IPS-20b (cell line): ENCODE results near the gene ARHGAP28.
"Not testable (repeated sequence)": the region's sequence is repeated elsewhere in the genome, so short reads cannot be mapped to it uniquely, and the experiment has no call there.

ENCODE experiments used
- H3K27ac ChIP-seq: one replicate; pipeline ENCODE4 v1.5.1; 2013; ENCODE audit warnings: low read length
- H3K27me3 ChIP-seq: 2 replicates; pipeline ENCODE4 v1.6.1; 2013; ENCODE audit warnings: mild to moderate bottlenecking, low read length, inconsistent platforms; ENCODE audit not compliant: insufficient read depth
- H3K36me3 ChIP-seq: 2 replicates; pipeline ENCODE4 v1.6.1; 2013; ENCODE audit warnings: low read depth, mild to moderate bottlenecking, inconsistent platforms, low read length, moderate library complexity; ENCODE audit not compliant: insufficient read depth
- H3K4me1 ChIP-seq: 2 replicates; pipeline ENCODE4 v1.6.1; 2013; ENCODE audit warnings: mild to moderate bottlenecking, control low read depth, inconsistent platforms, low read length, moderate library complexity; ENCODE audit not compliant: insufficient read depth
- H3K4me3 ChIP-seq: 2 replicates; pipeline ENCODE4 v1.5.1; 2013; ENCODE audit warnings: mild to moderate bottlenecking, low read length, inconsistent platforms
- H3K9ac ChIP-seq: 2 replicates; pipeline ENCODE4 v1.6.1; 2013; ENCODE audit warnings: low read depth, mild to moderate bottlenecking, inconsistent platforms, low read length, moderate library complexity
- H3K9me3 ChIP-seq: 2 replicates; pipeline ENCODE4 v1.6.1; 2013; ENCODE audit warnings: mild to moderate bottlenecking, low read depth, low read length, inconsistent platforms; ENCODE audit not compliant: insufficient read depth

ARHGAP28 gene

DNA sequence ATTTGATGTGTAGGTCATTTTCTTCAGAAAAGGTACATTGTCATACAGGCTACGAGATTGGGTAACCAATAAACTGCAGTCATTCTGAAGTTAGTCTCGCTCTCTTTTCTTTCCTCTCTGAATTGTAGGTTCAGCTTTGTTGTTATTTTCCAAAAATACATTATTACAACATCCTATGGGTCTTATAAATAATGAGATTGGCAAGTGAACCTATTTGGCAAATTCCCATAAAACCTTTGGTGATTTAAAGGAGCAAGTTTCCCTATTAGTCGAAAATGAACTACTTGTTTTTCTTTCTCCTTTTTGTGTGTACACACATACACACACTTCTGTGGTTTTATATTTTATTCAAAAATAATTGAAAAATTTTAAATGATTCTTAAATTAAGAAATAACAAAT, 67.0 kb downstream of the ARHGAP28 start:
- no peak overlapping the region for H3K4me3 ChIP-seq
- no peaks in the 10 kb centered on the region for H3K27me3 ChIP-seq
- peaks cover 8% of the 10 kb centered on the region for H3K4me1 ChIP-seq
- H3K27ac ChIP-seq = no peak overlapping the region
- H3K9ac ChIP-seq = no peak overlapping the region
- H3K36me3 ChIP-seq = no peaks in the 10 kb centered on the region
- H3K9me3 ChIP-seq = no peaks in the 10 kb centered on the region

DNA sequence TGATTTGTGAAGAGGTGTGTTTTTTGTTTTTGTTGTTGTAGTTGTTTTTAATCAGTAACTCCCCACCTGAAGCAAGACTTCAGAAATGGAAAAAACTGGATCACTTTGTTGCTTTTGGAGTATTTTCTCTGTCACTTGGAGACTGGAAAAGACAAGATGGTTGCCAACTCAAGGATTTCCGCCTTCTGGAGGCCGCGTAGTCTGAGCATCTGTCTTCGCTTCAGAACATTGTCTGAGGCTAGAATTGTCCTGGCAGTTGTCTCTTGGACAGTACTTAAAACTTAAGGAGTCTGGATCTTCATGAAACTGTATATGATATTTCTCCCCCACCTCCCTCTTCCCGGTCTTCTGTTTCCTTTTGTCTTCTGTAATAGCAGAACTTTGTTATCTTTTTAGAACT, 67.7 kb downstream of the ARHGAP28 start:
- no peak overlapping the region for H3K27ac ChIP-seq

DNA sequence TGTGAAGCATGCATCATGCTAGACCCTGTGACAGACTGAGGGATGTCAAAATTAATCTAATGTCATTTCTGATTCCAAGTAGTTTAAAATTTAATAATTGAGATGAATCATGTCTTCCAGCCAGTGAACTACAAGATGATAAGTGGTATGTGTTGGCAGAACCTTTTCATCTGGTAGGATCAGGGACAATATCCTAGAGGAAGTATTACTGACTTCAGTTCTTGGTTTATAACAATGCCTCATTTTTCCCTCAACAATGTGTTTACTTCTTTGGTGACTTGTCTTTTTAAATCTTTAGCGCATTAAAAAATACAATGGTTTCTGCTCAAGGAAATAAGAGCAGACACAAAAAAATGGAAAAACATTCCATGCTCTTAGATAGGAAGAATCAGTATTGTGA, 69.4 kb downstream of the ARHGAP28 start:
- no peaks in the 10 kb centered on the region for H3K36me3 ChIP-seq
- 0 out of 2 replicates have a peak, but pooled peaks cover 5% of the 10 kb centered on the region for H3K9me3 ChIP-seq
- H3K4me3 ChIP-seq = no peak overlapping the region
- H3K4me1 ChIP-seq = no peaks in the 10 kb centered on the region; the same call in 1 of the 2 replicates
- no peak overlapping the region for H3K27ac ChIP-seq
- H3K9ac ChIP-seq = no peak overlapping the region
- H3K27me3 ChIP-seq = no peaks in the 10 kb centered on the region

More for the DNA sequence above, 67.7 kb downstream of the ARHGAP28 start:
- Histone ChIP-seq H3K4me3 (no peak overlapping the region), H3K9me3 (0 out of 2 replicates have a peak, but pooled peaks cover 5% of the 10 kb centered on the region), H3K27me3 (no peaks in the 10 kb centered on the region), H3K36me3 (no peaks in the 10 kb centered on the region), H3K9ac (no peak overlapping the region), H3K4me1 (peaks cover 8% of the 10 kb centered on the region)

DNA sequence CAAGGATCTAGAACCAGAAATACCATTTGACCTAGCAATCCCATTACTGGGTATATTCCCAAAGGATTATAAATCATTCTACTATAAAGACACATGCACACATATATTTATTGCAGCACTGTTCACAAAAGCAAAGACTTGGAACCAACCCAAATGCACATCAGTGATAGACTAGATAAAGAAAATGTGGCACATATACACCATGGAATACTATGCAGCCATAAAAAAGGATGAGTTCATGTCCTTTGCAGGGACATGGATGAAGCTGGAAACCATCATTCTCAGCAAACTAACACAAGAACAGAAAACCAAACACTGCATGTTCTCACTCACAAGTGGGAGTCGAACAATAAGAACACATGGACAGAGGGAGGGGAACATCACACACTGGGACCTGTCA, 70.8 kb downstream of the ARHGAP28 start:
- H3K36me3 ChIP-seq, H3K27me3 ChIP-seq, H3K4me1 ChIP-seq, H3K4me3 ChIP-seq, H3K27ac ChIP-seq, H3K9me3 ChIP-seq, H3K9ac ChIP-seq: not testable (repeated sequence)

DNA sequence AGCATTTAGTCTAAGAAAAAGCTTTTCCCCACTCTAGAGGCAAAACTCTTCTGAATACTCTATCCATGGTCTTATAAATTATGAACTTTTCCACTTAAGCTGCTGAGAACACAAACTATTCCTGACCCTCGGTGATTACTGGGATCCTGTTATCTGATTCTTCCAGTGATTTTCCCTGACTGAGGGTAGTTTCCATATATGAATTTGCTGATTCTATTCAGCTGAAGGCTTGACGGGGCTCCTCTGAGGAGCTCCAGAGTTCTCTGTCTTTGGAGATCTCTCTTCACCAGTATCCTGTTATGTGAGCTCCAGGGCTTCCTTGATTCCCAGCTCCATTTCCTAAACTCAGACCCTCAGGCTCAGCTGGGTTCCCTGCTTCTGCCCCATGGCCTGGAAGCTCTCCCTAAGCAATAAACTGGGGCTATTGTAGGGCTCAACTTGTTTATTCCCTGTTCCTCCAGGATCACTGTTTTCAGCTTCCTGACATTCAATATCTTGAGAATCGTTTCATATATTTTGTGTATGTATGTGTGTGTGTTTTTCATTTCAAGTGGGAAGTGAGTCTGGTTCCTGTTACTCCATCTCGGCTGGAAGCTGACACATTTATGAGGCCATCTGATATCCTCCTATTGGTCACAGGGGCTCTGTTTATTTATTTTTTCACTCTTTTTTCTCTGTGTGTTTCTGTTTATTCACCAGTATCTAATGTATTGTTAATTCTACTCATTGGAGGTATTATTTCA, 78.2 kb downstream of the ARHGAP28 start:
- no peak overlapping the region for H3K4me3 ChIP-seq
- no peak overlapping the region for H3K27ac ChIP-seq
- no peaks in the 10 kb centered on the region for H3K27me3 ChIP-seq
- H3K9me3 ChIP-seq = no peaks in the 10 kb centered on the region
- H3K36me3 ChIP-seq = no peaks in the 10 kb centered on the region
- H3K9ac ChIP-seq = no peak overlapping the region
- peaks cover 5% of the 10 kb centered on the region for H3K4me1 ChIP-seq

DNA sequence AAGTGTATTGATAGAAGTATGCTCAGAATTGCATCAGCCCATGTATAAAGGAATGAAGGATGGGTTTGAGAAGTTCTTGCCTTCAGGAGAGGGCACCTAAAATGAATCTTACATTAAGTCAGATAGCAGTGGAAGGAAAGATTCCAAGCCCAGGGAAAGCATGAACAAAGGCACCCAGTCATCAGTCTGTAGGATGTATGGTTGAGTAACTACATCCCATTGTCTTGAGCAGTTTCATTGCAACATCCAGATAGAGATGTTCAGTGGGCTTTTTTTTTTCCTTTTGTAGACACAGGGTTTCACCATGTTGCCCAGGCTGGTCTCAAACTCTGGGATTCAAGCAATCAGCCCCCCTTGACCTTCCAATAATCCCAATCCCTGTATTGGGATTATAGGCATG, 80.7 kb downstream of the ARHGAP28 start:
- Histone ChIP-seq H3K27ac (no peak overlapping the region), H3K36me3 (no peaks in the 10 kb centered on the region), H3K9ac (no peak overlapping the region), H3K4me1 (peaks cover 6% of the 10 kb centered on the region), H3K27me3 (no peaks in the 10 kb centered on the region), H3K4me3 (no peak overlapping the region), H3K9me3 (no peaks in the 10 kb centered on the region)

DNA sequence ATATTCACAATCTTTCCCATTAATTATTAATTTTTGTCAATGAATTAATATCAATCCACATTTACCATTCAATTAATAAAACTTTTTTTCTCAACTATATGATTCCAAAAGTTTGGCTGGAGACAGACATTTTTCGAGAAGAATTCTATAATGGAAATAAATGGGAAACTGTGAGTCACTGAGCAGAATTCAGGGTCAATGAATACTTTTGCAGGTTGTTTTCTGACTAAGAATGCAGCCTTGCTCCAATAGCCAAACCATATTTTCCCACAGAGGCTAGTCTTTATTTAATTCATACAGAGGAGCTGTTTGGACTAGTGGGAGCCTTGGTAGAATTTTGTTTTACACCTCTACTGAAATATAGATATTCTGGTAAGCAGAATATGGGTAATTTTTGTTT, 82.3 kb downstream of the ARHGAP28 start:
- Histone ChIP-seq H3K9me3 (no peaks in the 10 kb centered on the region), H3K27ac (no peak overlapping the region), H3K9ac (no peak overlapping the region), H3K36me3 (no peaks in the 10 kb centered on the region), H3K4me3 (no peak overlapping the region), H3K27me3 (no peaks in the 10 kb centered on the region), H3K4me1 (peaks cover 6% of the 10 kb centered on the region)

DNA sequence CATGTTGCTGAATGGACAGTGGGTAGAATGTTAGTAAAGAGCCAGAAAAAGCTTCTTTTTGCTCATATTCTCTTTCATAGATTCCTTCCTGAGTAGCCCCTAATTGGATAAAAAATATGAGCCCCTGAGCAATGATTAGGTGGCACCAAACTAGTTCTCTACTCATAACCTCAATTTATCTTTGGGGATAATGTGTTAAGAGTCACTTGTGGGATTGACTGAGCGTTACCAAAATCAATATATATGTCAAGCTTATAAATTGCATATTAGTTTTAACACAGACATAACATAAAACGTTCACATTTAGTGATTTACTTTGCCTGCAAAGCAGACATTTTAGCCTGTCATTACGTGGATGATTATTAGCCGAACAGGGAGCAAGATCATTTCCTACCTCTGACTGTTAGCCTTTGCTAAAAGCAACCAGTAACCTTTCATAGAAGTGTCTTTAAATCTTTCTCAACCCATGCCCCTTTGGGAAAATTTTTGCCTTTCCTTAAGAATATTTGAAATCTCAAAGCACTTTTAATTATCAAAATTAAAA, 85.4 kb downstream of the ARHGAP28 start:
- H3K4me1 ChIP-seq = peaks cover 11% of the 10 kb centered on the region
- H3K9me3 ChIP-seq = no peaks in the 10 kb centered on the region
- H3K27me3 ChIP-seq = no peaks in the 10 kb centered on the region

DNA sequence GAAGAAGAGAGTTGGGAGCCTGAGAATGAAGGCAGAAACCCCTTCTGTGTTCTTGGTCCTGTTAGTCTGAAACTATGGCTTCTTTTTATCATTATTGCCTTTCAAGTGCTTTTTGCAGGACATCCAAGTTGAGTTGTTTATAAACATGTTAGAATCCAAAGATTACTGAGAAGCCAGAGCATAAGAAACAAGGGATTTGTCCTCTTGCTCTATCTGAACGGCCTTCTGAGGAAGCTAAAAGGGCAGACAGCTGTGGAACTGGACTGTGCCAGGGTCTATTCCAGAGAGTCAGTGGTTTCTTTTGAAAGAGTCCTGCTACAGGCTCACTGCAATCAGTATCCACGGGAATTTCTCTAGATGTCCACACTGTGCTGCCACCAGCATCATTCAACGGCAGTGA, 86.6 kb downstream of the ARHGAP28 start:
- H3K9ac ChIP-seq = no peak overlapping the region
- no peaks in the 10 kb centered on the region for H3K9me3 ChIP-seq
- H3K27ac ChIP-seq = no peak overlapping the region
- no peaks in the 10 kb centered on the region for H3K27me3 ChIP-seq
- H3K4me3 ChIP-seq = no peak overlapping the region
- peaks cover 11% of the 10 kb centered on the region for H3K4me1 ChIP-seq
- no peaks in the 10 kb centered on the region for H3K36me3 ChIP-seq

More for the DNA sequence above, 85.4 kb downstream of the ARHGAP28 start:
- Histone ChIP-seq H3K36me3 (no peaks in the 10 kb centered on the region), H3K27ac (no peak overlapping the region), H3K4me3 (no peak overlapping the region), H3K9ac (no peak overlapping the region)

DNA sequence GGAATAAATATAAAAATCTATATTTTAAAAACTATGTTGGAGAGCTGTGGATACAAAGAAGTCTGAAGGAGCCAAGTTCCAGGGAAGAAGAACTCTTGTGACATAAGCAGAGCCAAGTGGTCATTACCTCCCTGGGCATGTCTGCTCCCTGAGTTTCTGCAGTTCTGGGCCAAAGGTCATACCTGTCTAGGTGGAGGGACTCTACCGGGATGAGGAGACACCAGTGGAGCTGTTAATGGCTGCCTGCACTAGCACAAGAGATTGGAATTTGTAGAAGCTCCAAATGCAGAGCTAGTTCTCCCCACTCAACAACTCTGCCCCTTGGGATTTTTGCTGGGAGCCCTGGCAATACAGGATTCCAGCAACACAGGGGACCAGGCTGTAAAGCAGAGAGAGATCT, 89.8 kb downstream of the ARHGAP28 start:
- Histone ChIP-seq H3K27me3 (no peaks in the 10 kb centered on the region), H3K4me1 (peaks cover 5% of the 10 kb centered on the region; the same call in 1 of the 2 replicates)

DNA sequence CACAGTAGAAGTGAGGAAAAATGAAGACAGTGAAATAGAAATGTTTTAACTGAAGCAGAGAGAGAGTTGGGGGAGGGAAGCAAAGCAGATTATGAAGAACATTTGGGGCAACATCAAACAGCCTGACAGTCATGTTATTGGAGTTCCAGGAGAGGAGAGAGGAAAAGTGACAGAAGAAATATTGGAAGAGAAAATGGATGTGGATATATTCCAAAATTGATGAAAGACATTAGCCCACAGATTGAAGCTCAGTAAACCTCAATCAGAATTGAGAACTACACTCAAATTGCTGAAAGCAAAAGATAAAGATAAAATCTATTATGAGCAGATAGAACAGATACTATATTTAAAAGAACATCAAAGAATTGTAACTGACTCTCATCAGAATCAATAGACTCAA, 90.8 kb downstream of the ARHGAP28 start:
- Histone ChIP-seq H3K4me3 (no peak overlapping the region), H3K9ac (no peak overlapping the region), H3K36me3 (no peaks in the 10 kb centered on the region), H3K27ac (no peak overlapping the region), H3K4me1 (peaks cover 5% of the 10 kb centered on the region; the same call in 1 of the 2 replicates), H3K27me3 (no peaks in the 10 kb centered on the region), H3K9me3 (no peaks in the 10 kb centered on the region)

More for the DNA sequence above, 89.8 kb downstream of the ARHGAP28 start:
- Histone ChIP-seq H3K4me3 (no peak overlapping the region), H3K9ac (no peak overlapping the region), H3K9me3 (no peaks in the 10 kb centered on the region), H3K27ac (no peak overlapping the region), H3K36me3 (no peaks in the 10 kb centered on the region)

DNA sequence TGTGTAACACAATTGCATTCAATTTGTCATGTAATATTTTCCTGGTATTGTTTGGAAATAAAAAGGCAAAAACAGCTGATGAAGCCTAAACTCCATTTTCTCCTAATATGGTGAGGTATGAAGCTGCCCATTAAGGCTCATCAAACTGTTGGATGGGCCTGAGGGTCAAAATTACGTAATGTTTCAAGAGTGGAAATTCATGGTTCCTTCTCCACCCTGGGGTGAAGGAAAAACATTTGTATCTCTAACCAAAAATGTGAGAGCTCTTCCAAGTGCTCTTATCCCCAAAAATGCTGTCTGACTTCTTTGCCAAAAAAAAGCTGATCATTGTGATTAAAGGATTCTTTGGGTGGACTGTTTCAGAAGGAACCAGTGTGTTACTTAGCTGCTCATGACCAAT, 91.8 kb downstream of the ARHGAP28 start:
- Histone ChIP-seq H3K27me3 (no peaks in the 10 kb centered on the region), H3K9ac (no peak overlapping the region), H3K27ac (no peak overlapping the region), H3K4me1 (peaks cover 5% of the 10 kb centered on the region; the same call in 1 of the 2 replicates), H3K36me3 (peaks cover 6% of the 10 kb centered on the region; the same call in 1 of the 2 replicates), H3K4me3 (no peak overlapping the region), H3K9me3 (no peaks in the 10 kb centered on the region)
